ENCODE measurements around the gene NCK2. TPM values are rescaled to one million over a fixed set of nuclear protein-coding genes. Genes with fewer than 3 reads are reported as not detected.

NCK2 gene
- polyA plus RNA-seq, 2 of the 4 experiments (the other 2 are of a cell fraction) = 17.1 to 17.8 TPM

DNA sequence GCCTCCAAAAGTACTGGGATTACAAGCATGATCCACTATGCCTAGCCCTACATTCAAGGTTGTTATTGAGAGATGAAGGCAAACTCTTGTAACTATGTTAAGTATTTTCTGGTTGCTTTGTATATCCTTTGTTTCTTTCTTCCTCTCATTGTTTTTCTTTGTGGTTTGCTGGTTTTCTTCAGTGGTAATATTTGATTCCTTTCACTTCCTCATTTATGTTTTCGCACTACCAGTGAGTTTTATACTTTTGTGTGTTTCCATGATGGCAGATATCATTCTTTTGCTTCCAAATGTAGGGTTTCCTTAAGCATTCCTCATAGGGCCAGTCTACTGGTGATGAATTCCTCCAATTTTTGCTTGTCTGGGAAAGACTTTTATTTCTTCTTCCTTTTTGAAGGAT, 90.2 kb downstream of the NCK2 start (continued):
- TF ChIP-seq HMGXB4 (CRISPR knock-in tag; IDR thresholded peaks at IDR 0.05; ENCODE audit: borderline replicate concordance) (no peak), TFCP2L1 (CRISPR knock-in tag; IDR thresholded peaks at IDR 0.05) (no peak), KDM1A (IDR thresholded peaks at IDR 0.05; ENCODE audit: low read depth) (no peak)

DNA sequence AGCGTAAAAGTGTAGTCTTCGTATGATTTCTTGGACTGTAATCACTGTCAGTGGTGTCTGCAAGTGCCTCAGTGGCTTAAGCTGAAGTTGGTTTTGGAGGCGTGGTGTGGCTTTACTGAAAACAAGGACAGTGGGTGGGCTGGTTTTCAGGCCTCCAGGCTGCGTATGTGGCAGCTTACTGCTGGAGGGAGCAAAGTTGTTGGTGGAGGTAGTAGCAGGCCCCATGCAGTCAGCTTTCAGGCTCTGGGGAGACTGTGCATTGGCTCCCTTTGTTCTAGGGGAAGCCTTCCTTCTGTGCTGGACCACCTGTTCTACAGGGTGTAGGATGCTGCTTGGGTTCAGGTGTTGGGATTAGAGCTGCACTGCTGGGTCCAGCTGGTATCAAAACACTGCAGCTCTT, 91.6 kb downstream of the NCK2 start:
- Histone ChIP-seq H3K9me3 (peaks cover 22% of the 10 kb centered on the region; the same call in 1 of the 3 replicates), H3K27ac (no peak overlapping the region), H3K4me1 (no peaks in the 10 kb centered on the region), H3K4me2 (no peak overlapping the region), H3K4me3 (no peak overlapping the region)
- FAIRE-seq = no peak
- WGBS (ENCODE audit: missing lambda C conversion rate) = 89% methylated on average over 4 of the region's 4 CpGs
- CTCF ChIA-PET = no interaction called here
- ATAC-seq = no peak
- no peak for DNase-seq (ENCODE audit: low read depth in 1 of 2, low spot score in 1 of 2)
- POLR2A ChIA-PET = no interaction called here
- TF ChIP-seq HOXB5 (CRISPR knock-in tag; IDR thresholded peaks at IDR 0.05) (no peak), HMGXB4 (CRISPR knock-in tag; IDR thresholded peaks at IDR 0.05; ENCODE audit: borderline replicate concordance) (no peak), EHF (CRISPR knock-in tag; IDR thresholded peaks at IDR 0.05) (no peak), RFX5 (IDR thresholded peaks at IDR 0.05) (no peak), GATA3 (IDR thresholded peaks at IDR 0.05; ENCODE audit: borderline replicate concordance) (no peak), BCL3 (IDR thresholded peaks at IDR 0.05) (no peak), BHLHE40 (IDR thresholded peaks at IDR 0.05; ENCODE audit: low read depth, low read length) (no peak)
- TF ChIP-seq, protein P1, sequence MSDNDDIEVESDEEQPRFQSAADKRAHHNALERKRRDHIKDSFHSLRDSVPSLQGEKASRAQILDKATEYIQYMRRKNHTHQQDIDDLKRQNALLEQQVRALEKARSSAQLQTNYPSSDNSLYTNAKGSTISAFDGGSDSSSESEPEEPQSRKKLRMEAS (IDR thresholded peaks at IDR 0.05) = no peak

- Histone ChIP-seq H3K4me3 (no peak overlapping the region), H3K9me3 (peaks cover 22% of the 10 kb centered on the region; the same call in 1 of the 3 replicates), H3K4me2 (no peak overlapping the region), H3K27ac (no peak overlapping the region), H3K4me1 (no peaks in the 10 kb centered on the region)
- POLR2A ChIA-PET = no interaction called here
- DNase-seq (ENCODE audit: low read depth in 1 of 2, low spot score in 1 of 2) (no peak), FAIRE-seq (no peak), ATAC-seq (no peak)
- WGBS (ENCODE audit: missing lambda C conversion rate) = 87% methylated on average over 5 of the region's 5 CpGs
- CTCF ChIA-PET = no interaction called here
- TF ChIP-seq, protein P2, sequence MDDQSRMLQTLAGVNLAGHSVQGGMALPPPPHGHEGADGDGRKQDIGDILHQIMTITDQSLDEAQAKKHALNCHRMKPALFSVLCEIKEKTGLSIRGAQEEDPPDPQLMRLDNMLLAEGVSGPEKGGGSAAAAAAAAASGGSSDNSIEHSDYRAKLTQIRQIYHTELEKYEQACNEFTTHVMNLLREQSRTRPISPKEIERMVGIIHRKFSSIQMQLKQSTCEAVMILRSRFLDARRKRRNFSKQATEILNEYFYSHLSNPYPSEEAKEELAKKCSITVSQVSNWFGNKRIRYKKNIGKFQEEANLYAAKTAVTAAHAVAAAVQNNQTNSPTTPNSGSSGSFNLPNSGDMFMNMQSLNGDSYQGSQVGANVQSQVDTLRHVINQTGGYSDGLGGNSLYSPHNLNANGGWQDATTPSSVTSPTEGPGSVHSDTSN (IDR thresholded peaks at IDR 0.05) = no peak
Observed at GRCh38 chr2:105836840-105837692, 92.4 kb downstream of the NCK2 start.

- ChIA-PET CTCF (interaction anchor here (1.4 to 1.5 kb wide), 2 partner anchors 10 to 11 kb away, joined by 4 read pairs; no protein-coding TSS in a partner anchor), POLR2A (no interaction called here)
- FAIRE-seq (no peak), ATAC-seq (no peak), DNase-seq (ENCODE audit: low read depth in 1 of 2, low spot score in 1 of 2) (no peak)
- no peaks in the 10 kb centered on the region for H3K4me1 ChIP-seq
- no peak overlapping the region for H3K4me3 ChIP-seq
- 58% methylated on average over 4 of the region's 4 CpGs for WGBS (ENCODE audit: missing lambda C conversion rate)
- peaks cover 6% of the 10 kb centered on the region; the same call in 1 of the 3 replicates for H3K9me3 ChIP-seq
- H3K4me2 ChIP-seq = no peak overlapping the region
- no peak overlapping the region for H3K27ac ChIP-seq
- TF ChIP-seq CBX8 (IDR thresholded peaks at IDR 0.05) = no peak
- no peak for TF ChIP-seq EHF (CRISPR knock-in tag; IDR thresholded peaks at IDR 0.05)
- TF ChIP-seq SREBF2 (IDR thresholded peaks at IDR 0.05) = no peak
- no peak for TF ChIP-seq JUN (IDR thresholded peaks at IDR 0.05)
- TF ChIP-seq PHF8 (IDR thresholded peaks at IDR 0.05; ENCODE audit: borderline replicate concordance, low read depth) = no peak
- no peak for TF ChIP-seq HDAC2 (IDR thresholded peaks at IDR 0.05)
- no peak for TF ChIP-seq CBX2 (IDR thresholded peaks at IDR 0.05; ENCODE audit: borderline replicate concordance, low read depth)
- no peak for TF ChIP-seq NFE2L2 (conservative IDR thresholded peaks at IDR 0.05; ENCODE audit: low read length)
- no peak for TF ChIP-seq ESRRA (IDR thresholded peaks at IDR 0.05; ENCODE audit: borderline replicate concordance, low read length)
- no peak for TF ChIP-seq TP53 (CRISPR knock-in tag; IDR thresholded peaks at IDR 0.05)
- TF ChIP-seq NR3C1 (IDR thresholded peaks at IDR 0.05) = no peak
Observed at GRCh38 chr2:105839793-105840192, 95.1 kb downstream of the NCK2 start.

All from A549 (cell line).